ENCODE results near the gene ETV6.

- TF ChIP-seq CTCF (IDR thresholded peaks at IDR 0.05) = no peak
- TF ChIP-seq SIN3A (IDR thresholded peaks at IDR 0.05; ENCODE audit: borderline replicate concordance, insufficient read depth, low read depth, low read length) = no peak
- TF ChIP-seq POLR2AphosphoS5 (IDR thresholded peaks at IDR 0.05; ENCODE audit: low read depth, low read length) = no peak
These were observed 4.9 kb downstream of the ETV6 start for GRCh38 chr12:11654338-11654737.

Measured in Panc1 (cell line).